T-helper 2 cell treated with Interferon-gamma antibody and Interleukin-4, amounts not matched to agents 5 μg/mL and 100 μg/mL, for 36 hours (primary cell): ENCODE measurements around the gene MYO3B.
"Not testable (repeated sequence)": the region's sequence is repeated elsewhere in the genome, so short reads cannot be mapped to it uniquely, and the experiment has no call there.

ENCODE experiments used
- DNase-seq: peaks from one replicate; pipeline ENCODE4 v3.0.0; 2021; ENCODE audit warnings: low spot score
- H3K27ac Mint-ChIP-seq: one replicate; pipeline ENCODE4 v1.8.0; 2021; ENCODE audit warnings: mild to moderate bottlenecking, mixed read lengths
- H3K27me3 Mint-ChIP-seq: one replicate; pipeline ENCODE4 v1.8.0; 2021; ENCODE audit warnings: low read depth, mixed read lengths
- H3K36me3 Mint-ChIP-seq: one replicate; pipeline ENCODE4 v1.8.0; 2021; ENCODE audit warnings: low read depth, mixed read lengths
- H3K4me1 Mint-ChIP-seq: one replicate; pipeline ENCODE4 v1.8.0; 2021; ENCODE audit warnings: low read depth, mixed read lengths
- H3K4me3 Mint-ChIP-seq: one replicate; pipeline ENCODE4 v1.8.0; 2022; ENCODE audit warnings: mild to moderate bottlenecking, moderate library complexity, mixed read lengths
- H3K9me3 Mint-ChIP-seq: one replicate; pipeline ENCODE4 v1.8.0; 2021; ENCODE audit warnings: mixed read lengths

Gene MYO3B

DNA sequence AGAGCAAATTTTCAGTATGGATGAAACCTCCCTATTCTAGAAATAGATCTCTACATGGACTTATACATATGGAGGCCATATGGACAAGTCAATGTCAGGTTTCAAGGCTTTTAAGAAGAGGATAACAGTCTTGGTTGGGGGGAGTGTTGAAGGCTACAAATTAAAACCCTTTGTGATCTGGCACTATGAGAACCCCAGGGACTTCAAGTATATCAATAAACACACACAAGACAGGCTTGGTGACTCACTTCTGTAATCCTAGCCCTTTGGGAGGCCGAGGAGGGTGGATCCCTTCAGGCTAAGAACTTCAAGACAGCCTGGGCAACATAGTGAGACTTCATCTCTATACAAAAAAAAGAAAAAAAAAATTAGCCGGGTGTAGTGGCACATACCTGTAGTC lies 410.0 kb downstream of the MYO3B start:
- no peak overlapping the region for H3K27ac Mint-ChIP-seq
- DNase-seq = no peak
- H3K36me3 Mint-ChIP-seq = no peaks in the 10 kb centered on the region
- no peaks in the 10 kb centered on the region for H3K27me3 Mint-ChIP-seq
- H3K4me1 Mint-ChIP-seq = no peaks in the 10 kb centered on the region
- H3K9me3 Mint-ChIP-seq = no peaks in the 10 kb centered on the region
- no peak overlapping the region for H3K4me3 Mint-ChIP-seq

DNA sequence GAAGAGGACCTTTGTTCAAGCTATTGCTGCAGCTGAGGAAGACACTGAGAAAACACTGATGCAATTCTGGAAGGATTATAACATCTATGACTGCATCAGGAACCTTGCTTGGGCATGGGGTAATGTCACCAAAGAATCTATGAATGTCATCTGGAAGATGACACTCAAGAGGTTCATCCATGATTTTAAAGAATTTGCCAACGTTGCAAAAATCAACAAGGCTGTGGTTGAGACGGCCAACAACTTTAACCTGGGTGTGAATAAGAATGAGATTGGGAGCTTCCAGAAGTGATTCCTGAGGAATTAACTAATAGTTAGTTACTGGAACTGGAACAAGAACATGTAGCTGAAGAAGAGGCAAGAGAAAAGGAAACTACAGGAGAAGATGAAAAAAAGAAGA lies 410.8 kb downstream of the MYO3B start:
- Mint-ChIP-seq H3K27me3 (no peaks in the 10 kb centered on the region), H3K36me3 (no peaks in the 10 kb centered on the region), H3K9me3 (no peaks in the 10 kb centered on the region), H3K4me1 (no peaks in the 10 kb centered on the region), H3K27ac (no peak overlapping the region), H3K4me3 (no peak overlapping the region)
- no peak for DNase-seq

DNA sequence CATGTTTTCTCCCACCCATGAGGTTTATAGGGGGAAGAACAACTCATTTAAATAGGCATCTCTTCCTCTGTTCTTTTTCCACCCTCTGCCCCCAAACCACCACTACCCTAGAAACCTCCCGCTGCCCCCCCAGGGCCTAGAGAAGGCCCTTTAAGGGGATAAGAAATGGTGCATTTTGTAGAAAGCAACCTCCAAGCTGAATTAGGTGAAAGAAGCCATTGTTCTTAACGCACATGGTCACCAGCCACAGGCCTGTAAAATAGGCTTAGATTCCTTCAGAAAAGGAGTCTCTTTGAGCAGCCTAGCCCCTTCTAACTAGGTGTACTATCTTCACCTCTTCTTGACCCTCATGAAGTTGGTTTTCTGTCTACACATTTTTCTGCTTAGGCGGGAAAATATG lies 418.6 kb downstream of the MYO3B start:
- Mint-ChIP-seq H3K36me3 (no peaks in the 10 kb centered on the region), H3K4me1 (no peaks in the 10 kb centered on the region), H3K27me3 (no peaks in the 10 kb centered on the region), H3K9me3 (no peaks in the 10 kb centered on the region), H3K4me3 (no peak overlapping the region), H3K27ac (no peak overlapping the region)
- DNase-seq = no peak

DNA sequence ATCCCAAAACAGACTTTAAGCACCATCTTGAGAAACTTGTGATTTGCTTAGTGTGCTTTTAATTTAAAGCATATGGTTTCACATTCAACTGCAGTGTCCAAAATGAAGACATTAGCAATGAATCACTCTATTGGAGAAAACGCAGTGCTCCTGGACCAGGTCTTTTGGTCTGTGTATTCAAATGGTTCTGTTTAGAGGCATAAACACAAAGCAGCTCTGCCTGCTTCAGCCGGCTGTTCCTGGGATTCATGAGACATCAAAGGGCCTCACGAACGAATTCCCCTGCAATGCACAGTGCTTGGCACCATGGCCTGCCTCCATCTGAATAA lies 420.1 kb downstream of the MYO3B start:
- Mint-ChIP-seq H3K9me3 (no peaks in the 10 kb centered on the region), H3K27me3 (peaks cover 2% of the 10 kb centered on the region), H3K27ac (no peak overlapping the region), H3K4me3 (no peak overlapping the region), H3K36me3 (no peaks in the 10 kb centered on the region), H3K4me1 (no peaks in the 10 kb centered on the region)
- no peak for DNase-seq

DNA sequence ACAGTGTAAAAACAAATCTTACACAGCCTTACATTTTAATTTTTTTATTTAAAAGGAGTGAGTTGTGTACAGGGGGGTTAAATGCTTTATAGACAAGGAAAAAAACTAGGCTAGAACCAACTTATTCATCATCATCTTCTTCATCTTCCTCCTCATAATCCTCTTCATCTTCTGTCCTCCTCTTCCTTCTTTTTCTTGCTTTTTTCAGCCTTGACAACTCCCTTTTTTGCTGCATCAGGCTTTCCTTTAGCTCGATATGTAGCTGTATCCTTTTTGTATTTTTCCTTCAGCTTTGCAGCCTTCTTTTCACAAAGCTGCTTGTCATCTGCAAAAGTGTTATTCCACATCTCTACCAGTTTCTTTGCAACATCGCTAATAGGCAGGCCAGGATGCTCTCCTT lies 423.5 kb downstream of the MYO3B start:
- no peak for DNase-seq
- Mint-ChIP-seq H3K9me3 (no peaks in the 10 kb centered on the region), H3K27ac (no peak overlapping the region), H3K4me3 (no peak overlapping the region), H3K27me3 (peaks cover 2% of the 10 kb centered on the region), H3K36me3 (no peaks in the 10 kb centered on the region), H3K4me1 (no peaks in the 10 kb centered on the region)

DNA sequence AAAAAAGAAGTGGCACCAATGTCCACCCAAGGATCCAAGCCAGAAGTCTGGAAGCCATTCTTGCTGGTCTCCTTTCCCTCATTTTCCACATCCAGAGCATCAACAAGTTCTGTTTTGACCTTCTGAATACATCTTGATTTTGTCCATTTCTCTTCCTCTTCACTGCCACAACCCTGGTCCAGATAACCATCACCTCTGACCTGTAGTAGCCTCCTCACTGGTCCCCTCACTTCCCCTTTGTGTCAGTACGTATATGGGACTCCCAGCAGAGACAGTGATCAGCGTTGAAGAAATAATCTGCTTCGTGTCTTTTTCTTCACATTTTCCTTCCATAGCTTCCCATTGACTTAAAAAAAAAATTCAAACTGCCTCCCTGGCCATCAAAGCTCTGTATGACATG lies 427.9 kb downstream of the MYO3B start:
- H3K36me3 Mint-ChIP-seq = no peaks in the 10 kb centered on the region
- H3K4me3 Mint-ChIP-seq = no peak overlapping the region
- H3K27ac Mint-ChIP-seq = no peak overlapping the region
- H3K4me1 Mint-ChIP-seq = no peaks in the 10 kb centered on the region
- no peaks in the 10 kb centered on the region for H3K9me3 Mint-ChIP-seq
- peaks cover 2% of the 10 kb centered on the region for H3K27me3 Mint-ChIP-seq
- DNase-seq = no peak

DNA sequence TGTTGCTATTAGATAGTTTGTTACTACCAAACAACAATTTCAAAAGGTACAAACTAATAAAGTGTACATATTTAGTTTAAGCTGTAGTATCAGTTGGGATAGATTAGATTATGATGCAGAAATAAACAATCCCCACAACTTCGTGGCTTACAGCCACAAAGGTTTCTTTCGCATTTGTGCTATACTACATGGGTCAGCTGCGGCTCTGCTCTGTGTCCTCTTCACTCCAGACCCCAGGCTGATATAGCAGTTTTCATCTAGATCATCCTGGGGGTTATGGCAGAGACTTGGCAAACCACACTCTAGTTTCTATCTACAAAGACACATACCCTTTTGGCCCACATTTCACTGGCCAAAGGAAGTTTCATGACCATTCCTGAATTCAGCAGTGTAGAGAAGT lies 429.2 kb downstream of the MYO3B start:
- Mint-ChIP-seq H3K36me3 (no peaks in the 10 kb centered on the region), H3K27ac (no peak overlapping the region), H3K27me3 (no peaks in the 10 kb centered on the region), H3K4me1 (no peaks in the 10 kb centered on the region), H3K4me3 (no peak overlapping the region), H3K9me3 (no peaks in the 10 kb centered on the region)
- no peak for DNase-seq

DNA sequence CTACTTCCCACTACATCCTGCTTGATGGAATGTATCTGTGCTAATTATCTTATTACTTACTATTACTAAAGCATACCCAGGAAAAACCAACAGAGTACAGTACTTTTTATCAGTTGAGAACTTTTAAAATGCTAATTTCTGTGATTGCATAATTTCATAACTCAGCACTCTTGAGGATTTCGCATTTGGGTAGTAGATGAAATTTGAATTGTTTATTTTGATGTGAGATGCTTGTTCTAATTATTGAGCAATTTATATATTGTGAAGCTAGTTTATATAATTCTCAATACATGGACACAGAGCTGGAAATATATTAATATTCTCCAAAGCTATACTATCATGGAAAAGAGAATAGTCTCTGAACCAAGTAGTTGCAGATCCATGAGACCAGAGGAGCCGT lies 432.7 kb downstream of the MYO3B start:
- H3K4me1 Mint-ChIP-seq = no peaks in the 10 kb centered on the region
- H3K4me3 Mint-ChIP-seq = no peak overlapping the region
- H3K9me3 Mint-ChIP-seq = no peaks in the 10 kb centered on the region
- no peak overlapping the region for H3K27ac Mint-ChIP-seq
- no peaks in the 10 kb centered on the region for H3K27me3 Mint-ChIP-seq
- DNase-seq = no peak
- H3K36me3 Mint-ChIP-seq = no peaks in the 10 kb centered on the region

DNA sequence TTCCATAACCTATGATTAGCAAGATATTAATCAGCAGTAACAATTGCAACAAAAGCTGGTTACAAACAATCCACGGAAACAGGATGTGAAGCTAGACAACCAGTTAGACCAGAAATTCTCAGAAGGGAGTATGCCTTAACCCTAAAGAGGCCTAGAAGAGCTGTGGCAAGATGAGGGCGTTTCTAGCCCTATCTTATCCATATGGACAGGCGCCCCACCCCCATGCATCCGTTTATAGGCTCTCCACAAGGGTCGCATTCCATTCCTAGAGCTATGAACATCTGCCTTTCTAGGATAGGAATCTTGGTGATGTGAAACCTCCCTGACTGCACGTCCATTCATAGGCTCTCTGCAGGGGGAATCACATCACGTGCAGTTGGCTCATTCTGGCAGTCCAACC lies 441.0 kb downstream of the MYO3B start:
- DNase-seq, H3K4me1 Mint-ChIP-seq, H3K4me3 Mint-ChIP-seq, H3K36me3 Mint-ChIP-seq, H3K27ac Mint-ChIP-seq, H3K9me3 Mint-ChIP-seq, H3K27me3 Mint-ChIP-seq: not testable (repeated sequence)

DNA sequence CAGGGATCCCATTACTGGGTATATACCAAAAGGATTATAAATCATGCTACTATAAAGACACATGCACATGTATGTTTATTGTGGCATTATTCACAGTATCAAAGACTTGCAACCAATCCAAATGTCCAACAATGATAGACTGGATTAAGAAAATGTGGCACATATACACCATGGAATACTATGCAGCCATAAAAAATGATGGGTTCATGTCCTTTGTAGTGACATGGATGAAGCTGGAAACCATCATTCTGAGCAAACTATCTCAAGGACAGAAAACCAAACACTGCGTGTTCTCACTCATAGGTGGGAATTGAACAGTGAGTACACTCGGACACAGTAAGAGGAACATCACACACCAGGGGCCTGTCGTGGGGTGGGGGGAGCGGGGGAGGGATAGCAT lies 457.1 kb downstream of the MYO3B start:
- H3K9me3 Mint-ChIP-seq, H3K36me3 Mint-ChIP-seq, H3K27me3 Mint-ChIP-seq, DNase-seq, H3K4me1 Mint-ChIP-seq, H3K4me3 Mint-ChIP-seq, H3K27ac Mint-ChIP-seq: not testable (repeated sequence)

DNA sequence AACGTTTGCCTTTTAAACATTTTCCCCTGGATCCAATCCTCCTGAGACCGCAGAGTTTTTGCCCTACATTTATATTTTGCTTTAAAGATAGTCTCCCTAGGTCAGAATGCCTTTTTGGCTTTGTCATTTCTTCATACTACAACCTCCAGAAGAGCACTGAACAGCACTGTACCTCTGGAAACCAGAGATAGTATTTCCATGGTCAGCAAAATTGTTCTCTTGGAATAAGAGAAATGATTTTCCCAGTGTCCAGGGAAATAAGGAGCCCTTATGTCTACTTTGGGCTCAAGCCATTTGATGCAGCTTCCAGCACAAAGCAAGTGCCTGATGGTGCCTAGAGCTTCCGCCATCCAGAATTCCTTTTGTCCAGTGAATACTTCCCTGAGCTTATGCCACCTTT lies 461.7 kb downstream of the MYO3B start:
- no peaks in the 10 kb centered on the region for H3K4me1 Mint-ChIP-seq
- H3K4me3 Mint-ChIP-seq = no peak overlapping the region
- H3K27ac Mint-ChIP-seq = no peak overlapping the region
- H3K27me3 Mint-ChIP-seq = no peaks in the 10 kb centered on the region
- no peaks in the 10 kb centered on the region for H3K36me3 Mint-ChIP-seq
- no peaks in the 10 kb centered on the region for H3K9me3 Mint-ChIP-seq
- DNase-seq = no peak

DNA sequence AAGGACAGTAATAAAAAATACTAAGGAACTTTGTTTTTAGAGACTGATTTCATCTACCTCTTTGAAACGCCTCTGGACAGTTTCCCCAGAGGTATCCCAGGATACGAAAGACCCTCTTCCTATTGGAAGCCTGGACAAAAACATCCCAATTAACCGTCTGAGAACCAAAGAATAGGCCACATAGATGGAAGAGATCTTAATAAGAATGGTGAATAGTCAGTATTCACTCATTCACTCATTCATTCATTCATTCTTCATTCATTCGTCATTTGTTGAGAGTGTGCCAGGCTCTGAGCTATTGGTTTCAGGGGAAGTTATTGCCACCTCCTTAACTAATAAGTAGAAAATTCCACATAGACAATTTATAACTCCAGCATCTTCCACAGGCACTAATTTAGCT lies 464.0 kb downstream of the MYO3B start:
- Mint-ChIP-seq H3K9me3 (no peaks in the 10 kb centered on the region), H3K27ac (no peak overlapping the region), H3K4me3 (no peak overlapping the region), H3K27me3 (no peaks in the 10 kb centered on the region), H3K4me1 (no peaks in the 10 kb centered on the region), H3K36me3 (no peaks in the 10 kb centered on the region)
- no peak for DNase-seq

DNA sequence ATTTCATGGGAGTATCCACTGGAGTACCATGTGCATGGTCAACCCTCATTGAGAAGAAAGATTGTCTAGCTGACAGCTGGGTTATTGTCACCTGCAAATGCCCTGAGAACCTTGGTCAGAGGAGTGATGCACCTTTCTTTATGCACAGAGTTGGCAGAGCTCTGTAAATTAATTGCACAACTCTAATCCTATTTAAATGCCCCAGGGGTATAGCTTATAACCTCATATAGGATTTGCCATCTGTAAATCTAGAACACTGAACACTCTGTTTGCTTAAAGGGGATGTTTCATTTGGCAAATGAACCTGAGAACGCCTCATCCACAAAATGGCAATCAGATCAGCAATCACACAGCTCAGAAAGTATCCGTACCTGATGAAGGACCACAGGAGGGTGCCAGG lies 465.4 kb downstream of the MYO3B start:
- H3K27me3 Mint-ChIP-seq = no peaks in the 10 kb centered on the region
- DNase-seq = no peak
- H3K4me3 Mint-ChIP-seq = no peak overlapping the region
- no peak overlapping the region for H3K27ac Mint-ChIP-seq
- H3K36me3 Mint-ChIP-seq = no peaks in the 10 kb centered on the region
- no peaks in the 10 kb centered on the region for H3K9me3 Mint-ChIP-seq
- no peaks in the 10 kb centered on the region for H3K4me1 Mint-ChIP-seq

DNA sequence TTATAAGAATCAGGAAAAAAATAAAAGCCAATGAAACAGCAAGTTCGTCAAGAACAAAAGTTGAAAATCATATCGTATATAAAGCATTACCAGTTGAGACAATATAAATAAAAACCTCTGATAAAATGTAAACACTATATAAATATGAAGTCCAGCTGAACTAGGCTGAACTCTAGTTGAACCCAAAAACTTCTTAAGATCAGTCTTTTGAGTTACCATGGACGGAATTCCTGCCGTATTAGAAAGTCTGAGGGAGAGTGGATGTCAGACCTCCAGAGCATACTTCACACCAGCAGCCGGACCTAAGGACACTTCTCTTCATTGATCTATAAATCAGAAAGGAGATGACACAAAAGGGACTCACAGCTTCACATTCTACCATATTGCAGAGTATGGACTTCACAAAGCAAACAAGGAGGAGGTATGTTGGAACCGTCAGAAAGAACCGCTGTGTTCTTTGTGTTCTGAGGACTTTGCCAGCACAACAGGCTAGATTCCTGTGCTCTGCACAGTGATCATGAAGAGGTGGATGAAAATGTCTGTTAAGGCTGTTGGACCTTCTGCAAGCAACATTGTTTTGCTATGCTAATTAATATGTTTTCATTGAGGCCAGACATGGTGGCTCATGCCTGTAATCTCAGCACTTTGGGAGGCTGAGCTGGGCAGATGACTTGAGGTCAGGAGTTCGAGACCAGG lies 469.9 kb downstream of the MYO3B start:
- H3K9me3 Mint-ChIP-seq = no peaks in the 10 kb centered on the region
- peaks cover 14% of the 10 kb centered on the region for H3K4me1 Mint-ChIP-seq
- H3K36me3 Mint-ChIP-seq = no peaks in the 10 kb centered on the region
- no peaks in the 10 kb centered on the region for H3K27me3 Mint-ChIP-seq
- no peak for DNase-seq
- no peak overlapping the region for H3K27ac Mint-ChIP-seq
- no peak overlapping the region for H3K4me3 Mint-ChIP-seq

DNA sequence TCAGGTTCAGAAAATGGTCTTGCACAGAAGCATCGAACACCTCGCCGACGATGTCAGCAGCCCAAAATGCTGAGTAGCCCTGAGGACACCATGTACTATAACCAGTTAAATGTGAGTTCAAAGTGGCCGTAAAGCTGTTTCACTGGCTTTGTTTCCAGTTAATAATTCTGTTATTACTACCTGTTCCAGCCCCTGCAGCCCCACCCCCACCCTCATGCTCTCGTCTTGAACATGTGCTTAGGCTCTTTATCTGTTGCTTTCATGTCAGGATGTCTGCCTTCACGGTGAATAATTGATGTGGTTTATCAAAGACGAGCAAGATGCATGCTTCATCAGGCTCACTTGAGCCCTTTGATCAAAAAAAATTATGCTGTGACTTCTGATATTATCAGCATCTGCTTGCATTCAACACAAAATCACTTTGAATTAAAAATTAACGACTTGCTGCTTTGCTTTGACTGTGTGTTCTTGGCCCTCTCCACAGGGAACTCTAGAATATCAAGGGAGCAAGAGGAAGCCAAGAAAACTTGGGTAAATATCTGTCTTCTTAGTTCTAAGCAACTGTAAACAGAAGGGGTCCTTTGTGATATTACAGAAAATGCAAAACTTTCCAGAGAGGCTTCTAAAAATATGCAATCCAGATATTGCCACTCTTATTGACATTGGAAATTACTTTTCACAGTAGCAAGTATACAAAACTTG lies 473.8 kb downstream of the MYO3B start:
- Mint-ChIP-seq H3K36me3 (no peaks in the 10 kb centered on the region), H3K27ac (peak overlapping the region; percentile 39)
- no peak for DNase-seq

More for the DNA sequence above, 473.8 kb downstream of the MYO3B start:
- Mint-ChIP-seq H3K9me3 (no peaks in the 10 kb centered on the region), H3K4me3 (peak overlapping the region; percentile 10), H3K27me3 (no peaks in the 10 kb centered on the region), H3K4me1 (peaks cover 14% of the 10 kb centered on the region)
